Neural progenitor cell (in vitro differentiated cells): ENCODE results near the gene RBM28. TPM values are rescaled to one million over a fixed set of nuclear protein-coding genes. Genes with fewer than 3 reads are reported as not detected.

Experiments used
- DNase-seq: peaks from one replicate; pipeline ENCODE4 v3.0.0-alpha.2; 2016; ENCODE audit warnings: low spot score
- H2AFZ ChIP-seq: fragments of 200-600 bp; sonication (generic); replicated peaks from 2 replicates; pipeline ENCODE4 v1.6.1; 2016; ENCODE audit warnings: antibody characterized with exemption
- H3F3A ChIP-seq: fragments of 200-600 bp; sonication (generic); 2 replicates; pipeline ENCODE4 v1.6.1; 2016; ENCODE audit warnings: antibody characterized with exemption, low read depth
- H3K27ac ChIP-seq: fragments of 200-600 bp; sonication (generic); 2 replicates; pipeline ENCODE4 v1.5.1; 2016; ENCODE audit warnings: mild to moderate bottlenecking
- H3K27me3 ChIP-seq: fragments of 200-600 bp; sonication (generic); 2 replicates; pipeline ENCODE4 v1.6.1; 2016; ENCODE audit warnings: mild to moderate bottlenecking, moderate library complexity
- H3K36me3 ChIP-seq: fragments of 200-600 bp; sonication (generic); 2 replicates; pipeline ENCODE4 v1.5.1; 2016
- H3K4me1 ChIP-seq: fragments of 200-600 bp; sonication (generic); 2 replicates; pipeline ENCODE4 v1.6.1; 2016; ENCODE audit warnings: mixed run types
- H3K4me2 ChIP-seq: fragments of 200-600 bp; sonication (generic); 2 replicates; pipeline ENCODE4 v1.6.1; 2016
- H3K4me3 ChIP-seq: fragments of 200-600 bp; sonication (generic); 2 replicates; pipeline ENCODE4 v1.5.1; 2016
- H3K79me2 ChIP-seq: fragments of 200-600 bp; sonication (generic); 2 replicates; pipeline ENCODE4 v1.6.1; 2016; ENCODE audit warnings: low read depth
- H3K9ac ChIP-seq: fragments of 200-600 bp; sonication (generic); 2 replicates; pipeline ENCODE4 v1.6.1; 2016
- H3K9me3 ChIP-seq: fragments of 200-600 bp; sonication (generic); 2 replicates; pipeline ENCODE4 v1.5.1; 2016; ENCODE audit warnings: low read depth
- H4K20me1 ChIP-seq: fragments of 200-600 bp; sonication (generic); 2 replicates; pipeline ENCODE4 v1.6.1; 2016; ENCODE audit warnings: low read depth
- H3K27ac Mint-ChIP-seq: 3 replicates; pipeline ENCODE4 v1.8.0; 2021; ENCODE audit warnings: mixed read lengths
- H3K27me3 Mint-ChIP-seq: 2 replicates; pipeline ENCODE4 v1.8.0; 2022; ENCODE audit warnings: low read depth, mild to moderate bottlenecking, inconsistent platforms, moderate library complexity, mixed read lengths; ENCODE audit not compliant: insufficient read depth
- H3K36me3 Mint-ChIP-seq: 3 replicates; pipeline ENCODE4 v1.8.0; 2021; ENCODE audit warnings: mixed read lengths
- H3K4me1 Mint-ChIP-seq: 3 replicates; pipeline ENCODE4 v1.8.0; 2021; ENCODE audit warnings: mixed read lengths
- H3K4me3 Mint-ChIP-seq: 3 replicates; pipeline ENCODE4 v1.8.0; 2021; ENCODE audit warnings: mild to moderate bottlenecking, moderate library complexity, mixed read lengths
- H3K9me3 Mint-ChIP-seq: 3 replicates; pipeline ENCODE4 v1.8.0; 2020; ENCODE audit warnings: mixed read lengths
- CTCF ChIP-seq: fragments of 200-600 bp; sonication (generic); IDR thresholded peaks from 2 replicates; pipeline ENCODE4 v1.5.1; 2017; ENCODE audit warnings: antibody characterized with exemption, mild to moderate bottlenecking
- EZH2 ChIP-seq: fragments of 200-600 bp; sonication (generic); IDR thresholded peaks from 2 replicates; pipeline ENCODE4 v1.6.1; 2017; ENCODE audit warnings: antibody characterized with exemption, mild to moderate bottlenecking, moderate library complexity
- EZH2phosphoT487 ChIP-seq: fragments of 200-600 bp; sonication (generic); IDR thresholded peaks from 2 replicates; pipeline ENCODE4 v1.6.1; 2017; ENCODE audit warnings: antibody characterized with exemption
- total RNA-seq: library from RNA; depleted of rRNA; stranded (reverse); fragments of >200 nt; gene quantifications from 2 replicates; pipeline ENCODE4 v1.2.3, GENCODE V29; 2015; ENCODE audit warnings: low replicate concordance

The RBM28 gene
- total RNA-seq, 1 donor from 2014 or later, result 33.5 TPM

GRCh38 chr7:128257458-128257857 lies 86.2 kb downstream of the RBM28 start:
- Histone ChIP-seq H3K36me3 (no peaks in the 10 kb centered on the region), H3K4me1 (peaks cover 7% of the 10 kb centered on the region), H3K79me2 (no peaks in the 10 kb centered on the region), H2AFZ (no peak overlapping the region), H3K9me3 (no peaks in the 10 kb centered on the region), H3K4me2 (no peak overlapping the region), H3K4me3 (no peak overlapping the region), H4K20me1 (no peaks in the 10 kb centered on the region), H3F3A (no peaks in the 10 kb centered on the region), H3K27me3 (no peaks in the 10 kb centered on the region), H3K9ac (no peak overlapping the region), H3K27ac (no peak overlapping the region)
- Mint-ChIP-seq H3K36me3 (no peaks in the 10 kb centered on the region), H3K9me3 (peaks cover 3% of the 10 kb centered on the region), H3K27me3 (peaks cover 4% of the 10 kb centered on the region), H3K4me3 (no peak overlapping the region), H3K27ac (no peak overlapping the region), H3K4me1 (peaks cover 2% of the 10 kb centered on the region)
- no peak for TF ChIP-seq CTCF
- no peak for TF ChIP-seq EZH2
- TF ChIP-seq EZH2phosphoT487, result no peak
- no peak for DNase-seq

- no peaks in the 10 kb centered on the region for H3K36me3 Mint-ChIP-seq
- H3K4me1 Mint-ChIP-seq, result peaks cover 2% of the 10 kb centered on the region
- peaks cover 6% of the 10 kb centered on the region for H3K27me3 Mint-ChIP-seq
- Histone ChIP-seq H3K27me3 (no peaks in the 10 kb centered on the region), H3K9me3 (no peaks in the 10 kb centered on the region), H2AFZ (no peak overlapping the region), H3K27ac (no peak overlapping the region), H4K20me1 (no peaks in the 10 kb centered on the region), H3K9ac (no peak overlapping the region), H3K79me2 (no peaks in the 10 kb centered on the region), H3K36me3 (no peaks in the 10 kb centered on the region), H3K4me2 (no peak overlapping the region), H3K4me3 (no peak overlapping the region), H3K4me1 (peaks cover 7% of the 10 kb centered on the region), H3F3A (no peaks in the 10 kb centered on the region)
- no peak for TF ChIP-seq EZH2
- no peak for TF ChIP-seq EZH2phosphoT487
- TF ChIP-seq CTCF, result no peak
- H3K4me3 Mint-ChIP-seq, result no peak overlapping the region
- peaks cover 3% of the 10 kb centered on the region for H3K9me3 Mint-ChIP-seq
- H3K27ac Mint-ChIP-seq, result peak overlapping the region; percentile 84
- no peak for DNase-seq
These were observed 88.4 kb downstream of the RBM28 start for GRCh38 chr7:128255271-128255670.

- Histone ChIP-seq H3K9ac (no peak overlapping the region), H3K4me3 (no peak overlapping the region), H3K9me3 (no peaks in the 10 kb centered on the region), H3K4me2 (no peak overlapping the region), H2AFZ (no peak overlapping the region), H3F3A (no peaks in the 10 kb centered on the region), H3K36me3 (no peaks in the 10 kb centered on the region), H4K20me1 (no peaks in the 10 kb centered on the region), H3K27me3 (no peaks in the 10 kb centered on the region), H3K4me1 (peaks cover 13% of the 10 kb centered on the region), H3K79me2 (no peaks in the 10 kb centered on the region), H3K27ac (no peak overlapping the region)
- Mint-ChIP-seq H3K4me1 (peaks cover 1% of the 10 kb centered on the region), H3K27me3 (peaks cover 6% of the 10 kb centered on the region), H3K36me3 (no peaks in the 10 kb centered on the region), H3K4me3 (no peak overlapping the region), H3K27ac (no peak overlapping the region), H3K9me3 (peaks cover 3% of the 10 kb centered on the region)
- no peak for DNase-seq
- TF ChIP-seq EZH2, result no peak
- no peak for TF ChIP-seq CTCF
- TF ChIP-seq EZH2phosphoT487, result no peak
These were observed 89.2 kb downstream of the RBM28 start for GRCh38 chr7:128254470-128254869.
